WTC11 (cell line): Measurements from ENCODE around the gene NECTIN1.

Experiments used
- AFF4 ChIP-seq: sonication (generic); formaldehyde crosslinking; IDR thresholded peaks from 2 replicates; pipeline ENCODE4 v1.8.1; 2023; ENCODE audit warnings: mild to moderate bottlenecking, missing genetic modification reagents, borderline replicate concordance
- CTCF ChIP-seq: fragments of 200-600 bp; IDR thresholded peaks from 2 replicates; pipeline ENCODE4 v1.8.0; 2022; ENCODE audit warnings: antibody characterized with exemption
- E2F4 ChIP-seq: sonication (generic); formaldehyde crosslinking; IDR thresholded peaks from 2 replicates; pipeline ENCODE4 v1.8.1; 2022; ENCODE audit warnings: low read depth, mild to moderate bottlenecking, moderate library complexity, missing genetic modification reagents, borderline replicate concordance
- FOXP1 ChIP-seq: sonication (generic); formaldehyde crosslinking; IDR thresholded peaks from 2 replicates; pipeline ENCODE4 v1.8.0; 2022; ENCODE audit warnings: missing genetic modification reagents, mild to moderate bottlenecking, moderate library complexity, borderline replicate concordance
- HMGA2 ChIP-seq: fragments of 250-450 bp; sonication (Bioruptor Pico); IDR thresholded peaks from 2 replicates; pipeline ENCODE4 v1.4.0; 2021; ENCODE audit warnings: mild to moderate bottlenecking, moderate library complexity
- MXD4 ChIP-seq: fragments of 250-450 bp; sonication (Bioruptor Pico); IDR thresholded peaks from 2 replicates; pipeline ENCODE4 v1.8.0; 2021; ENCODE audit warnings: mild to moderate bottlenecking, moderate library complexity, borderline replicate concordance
- NFYB ChIP-seq: sonication (generic); formaldehyde crosslinking; conservative IDR thresholded peaks from 2 replicates; pipeline ENCODE4 v1.8.0; 2022; ENCODE audit warnings: low read depth, missing genetic modification reagents
- NR2C2 ChIP-seq: sonication (generic); formaldehyde crosslinking; IDR thresholded peaks from 2 replicates; pipeline ENCODE4 v1.8.0; 2022; ENCODE audit warnings: mild to moderate bottlenecking, missing genetic modification reagents
- PRDM15 ChIP-seq: sonication (generic); formaldehyde crosslinking; IDR thresholded peaks from 2 replicates; pipeline ENCODE4 v1.8.0; 2022; ENCODE audit warnings: missing genetic modification reagents
- USF1 ChIP-seq: sonication (generic); formaldehyde crosslinking; IDR thresholded peaks from 2 replicates; pipeline ENCODE4 v1.8.0; 2022; ENCODE audit warnings: mild to moderate bottlenecking, missing genetic modification reagents
- ZNF232 ChIP-seq: sonication (generic); formaldehyde crosslinking; IDR thresholded peaks from 2 replicates; pipeline ENCODE4 v1.8.0; 2022; ENCODE audit warnings: mild to moderate bottlenecking, missing genetic modification reagents
- TF ChIP-seq, protein P1 (sequence below): fragments of 250-450 bp; sonication (Bioruptor Pico); IDR thresholded peaks from 2 replicates; pipeline ENCODE4 v2.1.2; 2022; ENCODE audit warnings: mild to moderate bottlenecking, moderate library complexity
- TF ChIP-seq, protein P2 (sequence below): sonication (generic); formaldehyde crosslinking; IDR thresholded peaks from 2 replicates; pipeline ENCODE4 v1.8.1; 2023; ENCODE audit warnings: mild to moderate bottlenecking, moderate library complexity, missing genetic modification reagents

DNA sequence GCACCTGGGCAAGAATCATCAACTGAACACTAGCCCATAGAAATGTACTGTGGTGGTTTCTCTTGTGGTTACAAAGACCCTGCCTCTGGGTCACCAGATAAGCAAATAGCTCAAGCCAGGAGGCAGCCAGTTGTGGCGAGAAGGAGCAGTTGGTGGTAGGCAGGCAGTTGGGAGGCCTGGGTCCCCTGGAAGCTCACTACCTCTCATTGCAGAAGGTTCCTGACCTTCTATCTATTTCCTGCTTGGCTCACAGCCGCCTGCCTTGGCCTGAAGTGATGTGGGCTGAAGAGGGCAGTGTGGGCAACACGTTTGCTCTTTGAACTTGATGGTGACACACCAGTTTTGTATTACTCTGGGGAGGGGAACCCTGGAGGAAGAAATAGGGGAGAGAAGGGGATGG lies 34.7 kb downstream of the NECTIN1 start:
- TF ChIP-seq, protein P1, sequence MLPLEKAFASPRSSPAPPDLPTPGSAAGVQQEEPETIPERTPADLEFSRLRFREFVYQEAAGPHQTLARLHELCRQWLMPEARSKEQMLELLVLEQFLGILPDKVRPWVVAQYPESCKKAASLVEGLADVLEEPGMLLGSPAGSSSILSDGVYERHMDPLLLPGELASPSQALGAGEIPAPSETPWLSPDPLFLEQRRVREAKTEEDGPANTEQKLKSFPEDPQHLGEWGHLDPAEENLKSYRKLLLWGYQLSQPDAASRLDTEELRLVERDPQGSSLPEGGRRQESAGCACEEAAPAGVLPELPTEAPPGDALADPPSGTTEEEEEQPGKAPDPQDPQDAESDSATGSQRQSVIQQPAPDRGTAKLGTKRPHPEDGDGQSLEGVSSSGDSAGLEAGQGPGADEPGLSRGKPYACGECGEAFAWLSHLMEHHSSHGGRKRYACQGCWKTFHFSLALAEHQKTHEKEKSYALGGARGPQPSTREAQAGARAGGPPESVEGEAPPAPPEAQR: no peak
- no peak for TF ChIP-seq NFYB (CRISPR knock-in tag)
- TF ChIP-seq E2F4 (CRISPR knock-in tag): no peak
- TF ChIP-seq USF1 (CRISPR knock-in tag): no peak
- TF ChIP-seq CTCF: no peak
- TF ChIP-seq, protein P2, sequence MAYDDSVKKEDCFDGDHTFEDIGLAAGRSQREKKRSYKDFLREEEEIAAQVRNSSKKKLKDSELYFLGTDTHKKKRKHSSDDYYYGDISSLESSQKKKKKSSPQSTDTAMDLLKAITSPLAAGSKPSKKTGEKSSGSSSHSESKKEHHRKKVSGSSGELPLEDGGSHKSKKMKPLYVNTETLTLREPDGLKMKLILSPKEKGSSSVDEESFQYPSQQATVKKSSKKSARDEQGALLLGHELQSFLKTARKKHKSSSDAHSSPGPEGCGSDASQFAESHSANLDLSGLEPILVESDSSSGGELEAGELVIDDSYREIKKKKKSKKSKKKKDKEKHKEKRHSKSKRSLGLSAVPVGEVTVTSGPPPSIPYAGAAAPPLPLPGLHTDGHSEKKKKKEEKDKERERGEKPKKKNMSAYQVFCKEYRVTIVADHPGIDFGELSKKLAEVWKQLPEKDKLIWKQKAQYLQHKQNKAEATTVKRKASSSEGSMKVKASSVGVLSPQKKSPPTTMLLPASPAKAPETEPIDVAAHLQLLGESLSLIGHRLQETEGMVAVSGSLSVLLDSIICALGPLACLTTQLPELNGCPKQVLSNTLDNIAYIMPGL (CRISPR knock-in tag): no peak
- no peak for TF ChIP-seq HMGA2
- TF ChIP-seq ZNF232: no peak
- TF ChIP-seq MXD4 (CRISPR knock-in tag): no peak
- TF ChIP-seq AFF4 (CRISPR knock-in tag): no peak
- TF ChIP-seq PRDM15 (CRISPR knock-in tag): no peak
- no peak for TF ChIP-seq NR2C2 (CRISPR knock-in tag)
- TF ChIP-seq FOXP1 (CRISPR knock-in tag): no peak
